Renal cortex interstitium (tissue), 15 donors: Measurements from ENCODE around the gene KLHL2. TPM values are rescaled to one million over a fixed set of nuclear protein-coding genes. Genes with fewer than 3 reads are reported as not detected.
A peak's percentile ranks its signal among the peaks of the same experiment; 100 is the strongest.
"Not testable (repeated sequence)": the region's sequence is repeated elsewhere in the genome, so short reads cannot be mapped to it uniquely, and the experiment has no call there.

Experiments
- DNase-seq, 11 donors: peaks; one replicate each; pipeline ENCODE4 v3.0.0-alpha.2; 2013; ENCODE audit warnings: low read depth in 9 of 11, low spot score in 4 of 11; ENCODE audit errors: extremely low read depth in 1 of 11
- long read RNA-seq, 16 experiments: transcript quantifications; one replicate each; lab custom pipeline, GENCODE V29; 2026
- polyA plus RNA-seq, 3 donors: library from polyadenylated mRNA; unstranded; fragments of 120-200 nt; gene quantifications; one replicate each; pipeline ENCODE4 v1.2.1, GENCODE V29; 2013; ENCODE audit not compliant: insufficient read length in 3 of 3

KLHL2 gene
- polyA plus RNA-seq, result 10 to 100 TPM; 17.9 to 22.8 (median 22.3) TPM
- long read RNA-seq, donor 1, result 0 reads
- long read RNA-seq, donor 2, partial matches to known transcripts, result 0 of 4 reads
- long read RNA-seq, donor 2, other reads (novel, unspliced or antisense), result 0 of 4 reads
- long read RNA-seq, donor 3, partial matches to known transcripts, result 0 of 4 reads
- long read RNA-seq, donor 3, other reads (novel, unspliced or antisense), result 0 of 4 reads
- long read RNA-seq, donor 4, partial matches to known transcripts, result 0 of 1 reads
- long read RNA-seq, donor 4, other reads (novel, unspliced or antisense), result 0 of 1 reads
- long read RNA-seq, donor 5, result 0 reads
- long read RNA-seq, donor 6, partial matches to known transcripts, result 0 of 1 reads
- long read RNA-seq, donor 6, other reads (novel, unspliced or antisense), result 0 of 1 reads
- long read RNA-seq, donor 7, partial matches to known transcripts, result 0 of 1 reads
- long read RNA-seq, donor 7, other reads (novel, unspliced or antisense), result 0 of 1 reads
- long read RNA-seq, donor 8, result 0 reads
- long read RNA-seq, donor 9, partial matches to known transcripts, result 0 of 1 reads
- long read RNA-seq, donor 9, other reads (novel, unspliced or antisense), result 0 of 1 reads
- long read RNA-seq, donor 10, partial matches to known transcripts, result 0 of 2 reads
- long read RNA-seq, donor 10, other reads (novel, unspliced or antisense), result 0 of 2 reads
- long read RNA-seq, donor 11, partial matches to known transcripts, result 0 of 1 reads
- long read RNA-seq, donor 11, other reads (novel, unspliced or antisense), result 0 of 1 reads
- long read RNA-seq, donor 12, partial matches to known transcripts, result 0 of 3 reads
- long read RNA-seq, donor 12, other reads (novel, unspliced or antisense), result 0 of 3 reads
- long read RNA-seq, donor 13, result 0 reads
- long read RNA-seq, donor 14, partial matches to known transcripts, result 0 of 2 reads
- long read RNA-seq, donor 14, other reads (novel, unspliced or antisense), result 0 of 2 reads
- long read RNA-seq, donor 15, result 0 reads
- long read RNA-seq, donor 16, partial matches to known transcripts, result 5 of 13 reads
- long read RNA-seq, donor 16, other reads (novel, unspliced or antisense), result 5 of 13 reads

GRCh38 chr4:165207431-165208220 is at the start of gene KLHL2:
Gene KLHL2 (plus strand): TSS chr4:165207561. CDS start chr4:165207877, 316 bp downstream.
- peak in 9 of 11 donors; percentile 19 to 68 (median 53) for DNase-seq

- DNase-seq, result no peak
These were observed 48.6 kb upstream of the KLHL2 start for GRCh38 chr4:165158762-165159161.

GRCh38 chr4:165164257-165164656 is 43.1 kb upstream of the KLHL2 start:
- no peak for DNase-seq

GRCh38 chr4:165166872-165167271 is 40.5 kb upstream of the KLHL2 start:
- DNase-seq, result not testable (repeated sequence)

GRCh38 chr4:165167650-165168049 is 39.7 kb upstream of the KLHL2 start:
- DNase-seq, result no peak

- no peak for DNase-seq
These were observed 36.5 kb upstream of the KLHL2 start for GRCh38 chr4:165170819-165171218.

GRCh38 chr4:165175470-165175869 is 31.9 kb upstream of the KLHL2 start:
- not testable (repeated sequence) for DNase-seq

- DNase-seq, result peak in 7 of 11 donors; percentile 2 to 19 (median 6)
These were observed 31.5 kb upstream of the KLHL2 start for GRCh38 chr4:165175879-165176278.

GRCh38 chr4:165177725-165178666 is 29.4 kb upstream of the KLHL2 start:
- DNase-seq, result no peak

- no peak for DNase-seq
These were observed 23.1 kb upstream of the KLHL2 start for GRCh38 chr4:165184220-165184619.

- DNase-seq, result not testable (repeated sequence)
These were observed 22.4 kb upstream of the KLHL2 start for GRCh38 chr4:165184998-165185397.

- DNase-seq, result no peak
These were observed 21.9 kb upstream of the KLHL2 start for GRCh38 chr4:165185448-165185847.

- no peak for DNase-seq
These were observed 16.6 kb upstream of the KLHL2 start for GRCh38 chr4:165190591-165191347.

GRCh38 chr4:165191348-165191656 is 16.1 kb upstream of the KLHL2 start:
- DNase-seq, result no peak

GRCh38 chr4:165191814-165192499 is 15.4 kb upstream of the KLHL2 start:
- DNase-seq, result no peak

- no peak for DNase-seq
These were observed 14.9 kb upstream of the KLHL2 start for GRCh38 chr4:165192500-165192898.

- no peak for DNase-seq
These were observed 14.4 kb upstream of the KLHL2 start for GRCh38 chr4:165192956-165193355.
